Muscle of leg (tissue), 11 donors: ENCODE data around the gene TBX20. TPM values are rescaled to one million over a fixed set of nuclear protein-coding genes. Genes with fewer than 3 reads are reported as not detected.
"Not testable (repeated sequence)": the region's sequence is repeated elsewhere in the genome, so short reads cannot be mapped to it uniquely, and the experiment has no call there.

Experiments used
- DNase-seq: peaks from one replicate; pipeline ENCODE4 v3.0.0; 2013
- H3K27ac ChIP-seq: one replicate; pipeline ENCODE4 v1.5.1; 2013; ENCODE audit warnings: mild to moderate bottlenecking, low read length, control low read depth
- H3K27me3 ChIP-seq: one replicate; pipeline ENCODE4 v1.6.1; 2013; ENCODE audit warnings: low read length; ENCODE audit not compliant: control insufficient read depth, insufficient read depth
- H3K36me3 ChIP-seq: one replicate; pipeline ENCODE4 v1.6.1; 2013; ENCODE audit warnings: low read length; ENCODE audit not compliant: control insufficient read depth, insufficient read depth
- H3K4me1 ChIP-seq: one replicate; pipeline ENCODE4 v1.6.1; 2013; ENCODE audit warnings: low read length; ENCODE audit not compliant: control insufficient read depth, insufficient read depth
- H3K4me3 ChIP-seq: one replicate; pipeline ENCODE4 v1.5.1; 2013; ENCODE audit warnings: low read length, control low read depth
- H3K9me3 ChIP-seq: replicated peaks from 2 replicates; pipeline ENCODE4 v1.6.1; 2013; ENCODE audit warnings: low read depth, low read length; ENCODE audit not compliant: control insufficient read depth
- WGBS: methylation state at CpG from one replicate; pipeline ENCODE4 v1.1.5; 2013; ENCODE audit warnings: missing lambda C conversion rate; ENCODE audit not compliant: insufficient coverage; 5-methylcytosine and 5-hydroxymethylcytosine counted together
- polyA plus RNA-seq, 8 donors: library from polyadenylated mRNA; unstranded; fragments of 120-200 nt; gene quantifications; one replicate each; pipeline versions ENCODE4 v1.2.1 to v1.2.3, GENCODE V29; 2013; ENCODE audit warnings: inconsistent platforms in 1 of 8, low replicate concordance in 1 of 8; ENCODE audit not compliant: insufficient read length in 8 of 8, insufficient read depth in 1 of 8
- total RNA-seq: library from RNA; stranded (reverse); fragments of 120-200 nt; gene quantifications from one replicate; pipeline ENCODE4 v1.2.4, GENCODE V29; 2013

Gene TBX20
- total and polyA plus RNA-seq, 9 donors, result 1.5 to 1.8 TPM; not detected in 7

DNA sequence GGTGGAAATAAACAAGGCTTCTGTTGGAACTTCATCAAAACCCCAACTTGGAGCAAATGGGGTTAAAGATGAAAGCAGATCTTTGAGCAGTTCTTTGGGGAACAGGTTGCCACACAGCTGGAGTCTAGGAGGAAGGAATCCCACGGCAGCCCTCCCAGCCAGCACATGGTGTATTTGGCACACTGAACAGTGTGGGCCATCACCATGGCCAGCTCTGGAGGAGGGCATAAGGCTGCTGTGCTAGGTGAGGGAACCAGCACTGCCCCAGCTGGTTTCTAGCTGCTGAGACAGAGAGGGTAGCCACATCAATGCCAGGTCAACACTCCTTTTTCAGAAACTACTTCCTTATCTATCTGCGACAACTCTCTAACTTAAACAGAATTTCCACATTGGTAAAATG, 33.7 kb downstream of the TBX20 start:
- 0% methylated on average over 1 of the region's 2 CpGs for WGBS
- not testable (repeated sequence) for H3K9me3 ChIP-seq, H3K27me3 ChIP-seq, H3K4me3 ChIP-seq, DNase-seq, H3K36me3 ChIP-seq, H3K4me1 ChIP-seq, H3K27ac ChIP-seq

DNA sequence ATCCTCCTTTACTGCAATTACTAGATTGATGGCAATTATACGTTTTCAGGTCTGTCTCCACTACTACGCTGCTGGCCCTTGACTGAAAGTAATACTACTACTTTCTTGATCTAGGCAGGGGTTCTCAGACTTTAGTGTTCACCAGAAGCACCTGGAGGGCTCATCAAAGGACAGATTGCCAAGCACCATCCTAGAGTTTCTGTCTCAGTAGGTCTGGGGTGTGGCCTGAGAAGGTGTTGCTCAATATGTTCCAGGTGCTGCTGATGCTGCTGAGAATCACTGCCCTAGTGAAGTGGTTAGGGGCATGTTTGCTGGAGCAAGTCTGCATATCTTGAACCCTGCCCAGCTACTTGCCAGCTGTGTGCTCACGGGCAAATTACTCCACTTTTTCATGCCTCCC, 37.9 kb downstream of the TBX20 start:
- not testable (repeated sequence) for H3K27ac ChIP-seq, H3K27me3 ChIP-seq, H3K4me3 ChIP-seq, H3K4me1 ChIP-seq, H3K36me3 ChIP-seq, H3K9me3 ChIP-seq, DNase-seq
- WGBS, result no CpG with 5 or more reads among the region's 3 CpGs

GRCh38 chr7:35215063-35215462, 38.8 kb downstream of the TBX20 start:
- H3K4me1 ChIP-seq, H3K27ac ChIP-seq, DNase-seq, H3K4me3 ChIP-seq, H3K36me3 ChIP-seq, H3K27me3 ChIP-seq, H3K9me3 ChIP-seq: not testable (repeated sequence)
- no CpG with 5 or more reads among the region's 3 CpGs for WGBS

- not testable (repeated sequence) for H3K27ac ChIP-seq, H3K27me3 ChIP-seq, H3K4me3 ChIP-seq, H3K9me3 ChIP-seq, DNase-seq, H3K4me1 ChIP-seq, H3K36me3 ChIP-seq
Measured at GRCh38 chr7:35206924-35207323, 47.0 kb downstream of the TBX20 start.

- not testable (repeated sequence) for DNase-seq, H3K36me3 ChIP-seq, H3K27ac ChIP-seq, H3K4me1 ChIP-seq, H3K9me3 ChIP-seq, H3K27me3 ChIP-seq, H3K4me3 ChIP-seq
- WGBS, result no CpG with 5 or more reads among the region's 1 CpG
Measured at GRCh38 chr7:35204850-35205249, 49.0 kb downstream of the TBX20 start.

DNA sequence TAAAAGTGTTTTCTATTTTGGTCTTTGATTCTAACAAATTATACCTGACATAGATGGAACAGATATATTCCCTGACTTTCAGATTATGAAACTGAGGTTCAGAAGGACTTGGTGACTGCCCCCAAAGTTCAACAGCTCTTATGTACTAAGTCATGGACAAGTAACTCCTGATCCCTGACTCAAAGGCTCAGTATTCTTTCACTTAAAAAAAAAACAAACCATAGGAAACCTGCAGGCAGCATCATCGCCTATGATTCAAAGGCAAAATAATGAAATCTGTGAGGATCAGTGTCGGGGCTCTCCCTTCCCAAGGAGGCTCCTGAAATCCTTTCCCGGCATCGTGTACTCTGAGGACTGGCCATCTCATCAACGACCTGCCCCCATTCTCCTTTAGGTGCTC, 49.9 kb downstream of the TBX20 start:
- not testable (repeated sequence) for H3K27ac ChIP-seq, H3K4me1 ChIP-seq, H3K9me3 ChIP-seq, H3K36me3 ChIP-seq, H3K27me3 ChIP-seq, DNase-seq, H3K4me3 ChIP-seq
- no CpG with 5 or more reads among the region's 5 CpGs for WGBS

GRCh38 chr7:35202353-35202752, 51.5 kb downstream of the TBX20 start:
- not testable (repeated sequence) for DNase-seq, H3K36me3 ChIP-seq, H3K27ac ChIP-seq, H3K9me3 ChIP-seq, H3K27me3 ChIP-seq, H3K4me3 ChIP-seq, H3K4me1 ChIP-seq
- WGBS, result 100% methylated on average over 4 of the region's 6 CpGs

DNA sequence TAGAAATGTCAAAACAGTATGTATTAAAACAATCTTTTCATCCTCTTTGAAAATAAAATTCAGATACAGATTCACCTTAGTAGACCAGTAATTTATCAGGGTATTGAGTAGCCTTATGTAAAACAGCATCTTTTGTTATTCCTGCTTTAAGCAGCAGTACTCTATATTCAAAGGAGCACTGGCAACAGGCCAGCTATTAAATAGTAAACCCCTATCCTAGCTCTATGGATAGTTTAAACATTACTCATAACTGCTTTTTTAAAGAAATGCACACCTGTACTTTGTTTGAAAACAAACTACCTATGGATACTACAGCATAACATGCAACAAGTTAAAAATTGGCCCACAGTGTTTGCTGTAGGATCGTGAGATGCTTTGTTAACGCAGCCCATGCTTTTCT, 53.7 kb downstream of the TBX20 start:
- peak; percentile 1 for DNase-seq
- not testable (repeated sequence) for H3K27ac ChIP-seq, H3K36me3 ChIP-seq, H3K9me3 ChIP-seq, H3K4me3 ChIP-seq, H3K27me3 ChIP-seq, H3K4me1 ChIP-seq
- WGBS, result no CpG with 5 or more reads among the region's 2 CpGs

DNA sequence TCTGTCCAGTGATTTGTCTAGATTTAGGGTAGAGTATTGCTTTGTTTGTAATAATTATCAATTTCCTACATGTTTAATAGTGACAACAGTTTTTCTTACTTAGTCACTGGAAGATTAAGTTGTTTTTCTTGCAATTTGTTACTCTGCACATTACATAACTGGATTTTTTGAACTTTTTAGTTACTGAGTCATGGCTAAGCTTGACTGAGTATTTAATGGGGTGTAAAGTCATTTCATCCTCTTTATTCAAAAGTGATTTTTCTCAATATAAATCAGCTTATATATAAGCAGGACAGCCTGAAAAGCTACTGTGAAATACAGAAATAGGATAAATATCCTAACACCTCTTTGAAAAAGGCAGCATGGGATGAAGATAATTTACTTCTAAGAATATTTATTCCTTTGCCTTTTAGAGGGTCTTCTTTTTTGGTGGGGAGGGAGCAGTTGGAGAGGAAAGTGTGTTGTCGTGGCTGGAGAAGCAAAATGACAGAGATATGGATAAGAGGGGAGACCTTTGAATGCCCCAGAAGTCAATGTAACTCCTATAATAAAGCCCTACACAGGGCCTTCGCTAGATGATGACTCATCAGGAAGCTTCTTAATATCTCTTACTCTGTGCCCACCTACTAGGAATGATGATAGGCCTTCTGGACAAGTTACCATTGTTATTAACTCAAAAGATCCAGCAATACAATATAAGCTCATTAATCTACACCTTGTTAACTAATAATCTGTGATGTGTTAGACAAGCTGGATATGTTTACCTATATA, 55.3 kb downstream of the TBX20 start:
- no CpG with 5 or more reads among the region's 2 CpGs for WGBS

GRCh38 chr7:35191571-35191970, 62.3 kb downstream of the TBX20 start:
- H3K9me3 ChIP-seq, H3K4me3 ChIP-seq, DNase-seq, H3K27ac ChIP-seq, H3K27me3 ChIP-seq, H3K4me1 ChIP-seq, H3K36me3 ChIP-seq: not testable (repeated sequence)
- WGBS, result no CpG with 5 or more reads among the region's 4 CpGs

More for the DNA sequence above, 55.3 kb downstream of the TBX20 start:
- H3K4me1 ChIP-seq, H3K9me3 ChIP-seq, H3K27ac ChIP-seq, H3K36me3 ChIP-seq, H3K27me3 ChIP-seq, H3K4me3 ChIP-seq, DNase-seq: not testable (repeated sequence)

DNA sequence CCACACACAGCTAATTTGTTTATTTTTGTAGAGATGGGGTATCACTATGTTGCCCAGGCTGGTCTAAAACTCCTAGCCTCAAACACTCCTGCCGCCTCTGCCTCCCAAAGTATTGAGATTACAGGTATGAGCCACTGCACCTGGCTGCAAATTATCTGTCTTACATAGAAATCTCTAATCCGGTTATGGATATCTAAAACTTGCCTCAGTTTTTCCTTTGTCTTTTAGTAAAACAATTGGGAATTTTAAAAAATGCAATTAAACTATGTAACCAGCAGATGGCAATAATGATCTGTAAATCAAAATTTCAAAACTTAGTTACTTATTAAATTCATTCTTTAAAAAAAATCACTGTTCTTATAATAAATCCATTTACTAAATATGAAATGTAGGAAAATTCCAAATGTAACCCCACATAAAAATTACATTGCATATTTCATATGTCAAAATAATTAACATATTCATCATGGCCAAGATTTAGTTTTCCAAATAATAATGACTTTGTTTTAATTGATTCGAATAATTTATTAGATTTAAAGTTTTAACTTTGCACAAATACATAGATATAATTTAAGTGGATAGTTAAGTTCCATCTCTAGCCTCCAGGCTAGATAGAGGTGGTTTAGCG, 63.6 kb downstream of the TBX20 start:
- not testable (repeated sequence) for DNase-seq, H3K36me3 ChIP-seq, H3K4me1 ChIP-seq, H3K9me3 ChIP-seq, H3K27ac ChIP-seq, H3K4me3 ChIP-seq
- no CpG with 5 or more reads among the region's 4 CpGs for WGBS
- peaks cover 19% of the 10 kb centered on the region for H3K27me3 ChIP-seq
